SK-N-MC (cell line): ENCODE measurements around the gene NUDT19.
"Not testable (repeated sequence)": the region's sequence is repeated elsewhere in the genome, so short reads cannot be mapped to it uniquely, and the experiment has no call there.

Source experiments
- EZH2 ChIP-seq: fragments of 200-600 bp; sonication (generic); IDR thresholded peaks from one replicate; pipeline ENCODE4 v1.6.1; 2017; ENCODE audit warnings: antibody characterized with exemption
- POLR2AphosphoS5 ChIP-seq: IDR thresholded peaks from 2 replicates; pipeline ENCODE4 v1.6.1; 2012; ENCODE audit warnings: mild to moderate bottlenecking, low read depth, low read length, borderline replicate concordance

DNA sequence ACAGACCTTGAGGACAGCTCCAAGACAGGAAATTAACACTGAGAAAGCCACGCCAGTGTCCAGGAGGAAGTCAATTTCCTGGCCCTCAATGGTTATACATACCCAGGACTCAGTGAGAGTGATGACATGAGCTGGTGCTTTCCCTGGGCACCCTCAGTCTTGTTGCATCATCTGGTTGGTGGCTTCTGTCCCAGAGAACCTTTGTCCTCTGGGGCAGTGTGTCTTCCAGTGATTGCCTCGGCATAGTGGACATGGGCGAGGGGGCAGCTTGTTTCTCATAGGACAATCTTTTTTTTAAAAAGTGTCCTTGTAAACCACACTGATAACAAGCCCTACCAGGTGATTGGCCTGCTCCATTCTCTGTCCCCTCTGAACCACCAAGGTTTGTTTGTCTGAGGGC is 5.2 kb downstream of the NUDT19 start:
- not testable (repeated sequence) for TF ChIP-seq EZH2, POLR2AphosphoS5
